PC-9 (cell line): Measurements from ENCODE around the gene EXOC4.

Experiments used
- EZH2 ChIP-seq: fragments of 200-600 bp; sonication (generic); IDR thresholded peaks from 2 replicates; pipeline ENCODE4 v1.8.0; 2017; ENCODE audit warnings: antibody characterized with exemption, low read depth
- TF ChIP-seq, protein P1 (sequence below): fragments of 200-600 bp; sonication (generic); conservative IDR thresholded peaks from 2 replicates; pipeline ENCODE4 v1.6.1; 2017; ENCODE audit warnings: mixed run types, antibody characterized with exemption, mild to moderate bottlenecking, moderate library complexity

DNA sequence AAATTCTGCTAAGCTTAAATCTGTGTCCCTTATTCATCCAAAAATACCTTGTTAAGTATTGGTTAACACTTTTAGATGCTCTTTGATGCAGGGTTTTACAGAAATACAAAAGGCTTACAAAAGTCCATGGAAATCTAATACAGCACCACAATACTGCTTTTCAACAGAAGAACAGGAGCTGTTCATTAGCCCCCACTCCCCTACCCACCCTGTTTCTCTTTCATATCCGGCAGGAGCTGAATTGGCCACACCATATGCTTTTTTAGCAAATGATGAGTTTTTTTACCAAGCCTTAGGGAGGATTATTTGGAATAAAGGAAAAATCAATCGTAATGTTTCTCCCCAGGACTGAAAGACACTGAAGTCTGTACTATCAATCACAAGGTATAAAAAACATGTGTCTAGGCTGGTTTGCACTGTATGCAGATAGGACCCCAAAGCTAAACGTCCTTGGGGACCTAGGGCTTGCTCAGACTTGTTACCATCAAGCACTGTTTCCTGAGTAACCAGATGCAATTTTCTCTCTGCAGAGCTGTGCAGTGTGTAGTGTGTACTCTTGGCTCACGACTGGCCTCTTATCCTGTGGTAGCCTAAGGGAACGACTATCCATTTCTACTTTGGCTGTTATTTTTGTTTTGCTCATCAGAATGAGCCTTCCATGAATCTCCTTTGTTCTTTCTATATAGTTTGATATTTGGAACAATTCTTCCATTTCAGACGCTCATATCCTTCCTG is 731.0 kb downstream of the EXOC4 start:
- TF ChIP-seq, protein P1, sequence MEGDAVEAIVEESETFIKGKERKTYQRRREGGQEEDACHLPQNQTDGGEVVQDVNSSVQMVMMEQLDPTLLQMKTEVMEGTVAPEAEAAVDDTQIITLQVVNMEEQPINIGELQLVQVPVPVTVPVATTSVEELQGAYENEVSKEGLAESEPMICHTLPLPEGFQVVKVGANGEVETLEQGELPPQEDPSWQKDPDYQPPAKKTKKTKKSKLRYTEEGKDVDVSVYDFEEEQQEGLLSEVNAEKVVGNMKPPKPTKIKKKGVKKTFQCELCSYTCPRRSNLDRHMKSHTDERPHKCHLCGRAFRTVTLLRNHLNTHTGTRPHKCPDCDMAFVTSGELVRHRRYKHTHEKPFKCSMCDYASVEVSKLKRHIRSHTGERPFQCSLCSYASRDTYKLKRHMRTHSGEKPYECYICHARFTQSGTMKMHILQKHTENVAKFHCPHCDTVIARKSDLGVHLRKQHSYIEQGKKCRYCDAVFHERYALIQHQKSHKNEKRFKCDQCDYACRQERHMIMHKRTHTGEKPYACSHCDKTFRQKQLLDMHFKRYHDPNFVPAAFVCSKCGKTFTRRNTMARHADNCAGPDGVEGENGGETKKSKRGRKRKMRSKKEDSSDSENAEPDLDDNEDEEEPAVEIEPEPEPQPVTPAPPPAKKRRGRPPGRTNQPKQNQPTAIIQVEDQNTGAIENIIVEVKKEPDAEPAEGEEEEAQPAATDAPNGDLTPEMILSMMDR = no peak
- no peak for TF ChIP-seq EZH2
